RPMI7951 (cell line): Measurements from ENCODE around the gene RORB. TPM values are rescaled to one million over a fixed set of nuclear protein-coding genes. Genes with fewer than 3 reads are reported as not detected.

Experiments used
- DNase-seq: peaks from one replicate; pipeline ENCODE4 v3.0.0-alpha.2; 2012; ENCODE audit warnings: low read depth
- total RNA-seq: library from RNA; depleted of rRNA; stranded (reverse); fragments of >200 nt; shearing (Covaris generic); gene quantifications from 2 replicates; pipeline ENCODE4 v1.2.3, GENCODE V29; 2014

RORB gene
- total RNA-seq, 1 experiment from 2014 or later, result under 0.01 TPM

DNA sequence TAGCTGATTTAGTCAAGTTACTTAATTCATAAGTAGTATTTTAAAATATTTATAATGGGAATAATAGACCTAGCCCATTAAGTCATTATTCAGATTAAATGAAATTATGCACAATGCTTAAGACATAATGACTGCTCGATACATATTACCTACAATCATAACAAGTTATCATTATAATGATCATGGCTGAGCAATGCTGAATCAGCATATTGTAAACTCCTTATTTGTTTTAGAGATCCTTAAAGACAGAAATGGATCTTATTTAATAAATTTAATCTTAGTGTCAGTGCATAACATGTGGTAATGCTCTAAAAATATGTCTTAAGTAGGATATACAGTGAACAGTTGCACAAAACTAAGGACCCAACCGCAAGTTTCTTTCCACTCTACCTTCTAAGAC lies 221.6 kb downstream of the RORB start:
- no peak for DNase-seq

DNA sequence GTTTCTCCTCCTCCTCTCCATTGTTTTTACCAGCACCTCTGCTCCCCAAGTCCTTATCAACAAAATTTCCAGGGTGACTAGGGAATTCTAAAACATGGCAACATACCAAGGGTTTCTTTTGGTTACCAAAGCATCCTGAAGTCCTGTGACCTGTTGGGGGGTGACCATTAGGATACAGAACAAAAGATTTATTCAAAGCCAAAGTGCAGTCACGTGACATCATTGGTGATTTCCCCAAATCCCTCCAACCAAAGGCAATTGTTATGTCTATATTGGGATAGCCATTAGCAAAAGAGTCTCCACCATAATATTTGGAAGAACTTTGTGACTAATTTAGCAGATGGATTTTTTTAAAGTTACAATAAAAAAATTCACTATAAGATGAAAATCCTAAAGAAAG lies 222.2 kb downstream of the RORB start:
- DNase-seq, result no peak

DNA sequence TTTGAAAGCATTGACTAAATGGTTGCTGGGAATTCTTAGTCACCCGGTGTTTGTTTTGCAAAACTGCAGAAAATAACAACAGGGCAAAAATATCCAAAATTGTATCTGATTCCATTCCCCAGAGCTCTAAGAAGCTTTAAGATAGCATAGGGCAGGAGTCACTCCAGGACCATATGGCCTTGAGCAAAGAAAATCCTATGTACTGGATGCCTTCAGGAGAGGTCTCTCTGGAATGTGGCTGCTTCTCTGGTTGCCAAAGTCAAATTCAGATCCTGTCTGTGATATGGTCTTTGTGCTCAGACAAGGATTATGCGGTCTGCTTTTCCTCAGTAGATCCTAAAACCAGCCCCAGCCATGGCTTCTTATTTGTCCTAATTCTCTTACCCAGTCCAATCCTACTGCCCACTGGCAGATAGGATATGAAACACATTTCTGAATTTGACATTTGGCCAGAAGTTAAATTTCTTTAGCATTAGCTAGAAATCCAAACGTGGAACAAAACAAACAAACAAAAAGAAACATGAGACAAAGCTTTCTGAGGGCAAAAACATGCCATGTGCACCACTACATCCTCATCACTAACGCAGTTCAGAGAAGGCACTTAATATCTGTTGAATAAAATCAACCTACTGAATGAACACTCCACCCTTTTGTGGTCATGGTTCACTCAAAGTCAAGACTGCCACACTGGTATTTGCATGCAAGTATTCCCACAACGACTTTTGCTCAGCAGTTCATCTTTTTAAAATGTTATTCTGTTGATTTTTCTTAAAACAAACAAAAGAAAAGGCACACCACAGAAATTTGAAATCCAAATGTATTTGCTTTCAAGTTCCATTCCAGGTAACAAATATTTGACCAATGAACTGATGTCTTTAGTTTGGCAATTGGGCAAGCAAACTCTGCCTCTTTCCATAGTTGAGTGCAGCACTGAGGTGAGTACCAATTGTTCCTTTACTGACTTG lies 224.8 kb downstream of the RORB start:
- no peak for DNase-seq

DNA sequence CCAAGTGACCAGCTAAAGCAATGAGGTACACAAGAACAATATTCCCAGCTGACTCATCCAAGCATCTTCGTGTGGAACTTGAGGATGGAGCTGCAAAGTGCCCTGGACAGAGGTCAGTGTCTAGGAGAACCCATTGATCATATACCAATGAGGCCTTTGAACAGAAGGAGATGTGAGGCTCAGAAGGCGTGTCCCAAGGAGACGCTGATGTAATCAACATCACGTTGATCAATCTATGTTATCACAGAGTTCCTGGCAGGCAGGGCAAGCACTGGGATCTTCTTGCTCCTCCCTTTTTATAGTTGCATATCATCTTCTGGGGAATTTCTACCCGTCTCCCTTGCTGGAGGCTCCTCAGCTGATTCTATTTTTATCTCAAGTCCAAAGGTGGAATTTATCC lies 227.2 kb downstream of the RORB start:
- DNase-seq, result no peak

DNA sequence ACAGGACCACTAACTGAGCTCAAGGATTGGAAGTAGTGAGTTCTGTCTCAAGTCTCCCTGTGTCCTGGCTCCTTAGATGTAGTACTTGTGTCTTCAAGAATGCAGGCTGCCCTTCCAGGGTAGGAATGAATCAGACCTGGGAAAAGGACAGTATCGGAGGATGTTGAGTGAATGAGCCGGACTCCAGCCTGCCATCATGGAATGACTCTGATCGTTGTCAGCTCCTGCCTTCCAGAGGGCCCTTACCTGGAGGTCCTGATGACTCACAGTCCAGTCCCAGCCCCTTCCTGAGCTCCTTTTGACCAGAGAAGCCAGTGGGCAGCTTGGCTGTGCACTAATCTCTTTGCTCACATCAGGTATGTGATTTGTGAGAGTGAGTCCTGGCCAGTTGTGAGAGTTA lies 229.4 kb downstream of the RORB start:
- DNase-seq, result no peak

DNA sequence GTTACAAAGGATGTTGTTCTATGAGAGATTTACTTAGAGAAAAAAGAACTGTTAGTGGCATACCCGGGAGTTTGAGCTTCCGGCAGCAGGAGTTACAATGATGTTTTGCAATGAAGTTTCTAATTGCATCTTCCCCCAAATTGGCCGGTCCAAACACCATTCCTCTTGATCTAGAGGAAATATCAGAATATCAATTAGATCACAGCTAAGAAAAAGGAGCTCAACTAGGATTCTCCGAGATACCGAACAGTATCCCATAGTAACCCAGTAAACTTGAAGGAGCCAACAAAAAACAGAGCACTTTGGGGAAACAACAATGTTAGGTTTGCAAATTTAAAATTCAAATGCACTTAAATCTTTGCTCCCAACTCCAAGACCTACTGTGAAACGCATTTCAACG lies 231.0 kb downstream of the RORB start:
- DNase-seq, result no peak

DNA sequence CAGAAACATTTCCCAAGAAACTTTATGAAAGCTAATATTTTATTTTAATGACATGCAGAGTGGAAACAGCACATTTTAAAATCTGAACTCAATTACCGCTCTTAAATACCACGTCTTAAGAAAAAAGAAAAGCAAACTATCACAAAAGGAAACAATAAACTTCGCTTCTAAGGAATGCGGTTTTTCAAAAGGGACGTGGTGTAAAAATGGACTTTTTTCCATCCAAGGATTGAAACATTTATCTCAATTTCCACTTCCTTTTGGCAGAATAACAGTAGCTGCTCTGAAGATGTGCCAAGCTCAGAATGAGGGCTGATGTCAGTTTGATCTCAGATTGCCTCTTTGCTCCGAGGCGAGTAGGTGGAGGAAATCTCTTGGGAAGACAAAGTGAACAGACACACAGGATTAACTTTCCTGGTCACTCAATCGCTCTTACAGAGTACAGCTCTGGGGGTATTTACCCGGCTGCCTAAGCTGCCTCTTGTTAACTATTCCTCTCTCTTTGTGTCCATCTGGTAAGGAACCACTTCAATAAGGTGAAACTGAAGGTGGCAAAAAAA lies 232.1 kb downstream of the RORB start:
- no peak for DNase-seq

DNA sequence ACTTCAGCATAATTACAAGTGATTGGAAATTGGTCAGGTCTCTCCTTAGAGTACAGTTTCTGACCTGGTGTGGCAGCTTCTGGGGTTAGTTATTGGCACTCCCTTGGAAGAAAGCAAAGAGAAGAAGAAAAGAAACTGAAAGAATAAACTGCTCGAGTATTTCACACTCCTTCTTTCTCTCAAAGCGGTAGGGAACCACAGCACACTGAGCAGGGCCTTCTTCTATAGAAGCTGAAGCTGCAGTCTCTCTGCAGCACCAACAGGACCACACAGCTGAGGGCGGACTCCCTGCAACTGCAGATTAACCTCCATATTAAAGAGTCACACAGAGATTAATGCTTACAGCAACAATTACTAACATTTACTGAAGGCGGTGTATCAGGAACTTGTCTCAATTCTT lies 238.6 kb downstream of the RORB start:
- no peak for DNase-seq

DNA sequence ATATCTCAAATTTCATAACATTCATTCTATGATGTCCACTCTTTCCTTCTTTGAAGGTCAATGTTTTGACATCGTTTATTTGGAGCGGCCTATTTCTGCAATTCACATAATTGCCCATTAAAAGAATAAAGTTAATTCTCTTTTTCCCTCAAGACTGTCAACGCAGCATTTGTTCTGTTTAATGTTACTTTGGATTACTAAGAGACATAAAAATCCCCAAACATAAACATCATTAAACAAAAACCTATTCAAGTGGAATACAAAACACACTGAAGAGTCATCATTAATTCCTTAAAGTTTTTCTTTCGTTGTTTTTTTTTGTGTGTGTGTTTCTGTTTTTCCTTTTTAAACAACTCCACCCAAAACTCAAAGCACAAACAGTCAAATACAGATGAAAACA lies 239.5 kb downstream of the RORB start:
- no peak for DNase-seq

DNA sequence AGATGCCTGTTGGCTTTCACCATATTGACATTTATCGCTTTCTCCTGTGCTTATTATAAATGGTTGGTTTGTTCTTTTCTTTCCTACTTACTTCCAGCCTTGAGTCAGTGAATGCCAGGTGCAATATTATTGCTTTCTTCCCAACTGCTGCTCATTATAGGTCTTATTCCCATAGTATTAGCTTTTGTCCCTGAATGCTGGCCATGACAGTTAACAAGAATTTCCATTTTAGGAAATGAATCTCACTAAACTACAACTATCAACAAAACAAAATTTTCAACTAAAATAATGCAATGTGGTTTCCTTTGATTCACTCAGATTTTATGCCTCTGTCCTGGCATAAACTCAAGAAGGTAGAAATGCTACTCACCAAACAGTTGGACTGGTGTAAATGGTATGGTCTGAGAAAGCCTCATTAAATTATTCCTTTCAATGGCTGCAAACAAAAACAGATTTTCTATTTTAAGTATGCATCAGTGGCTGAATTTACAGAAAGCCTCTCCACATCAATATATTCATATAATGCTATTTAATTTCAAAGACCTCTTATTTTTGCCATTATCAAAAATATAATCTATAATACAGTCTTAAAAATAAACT lies 245.2 kb downstream of the RORB start:
- DNase-seq, result no peak
